HCT116 (cell line): ENCODE data around the gene GUCY2D. TPM values are rescaled to one million over a fixed set of nuclear protein-coding genes. Genes with fewer than 3 reads are reported as not detected.

Experiments
- ATAC-seq: fragments of 200-7000 bp; cut with Tn5 transposase; 2 replicates; pipeline ENCODE4 v1.9.1; 2020; ENCODE audit warnings: mild to moderate bottlenecking, moderate library complexity
- BruUV-seq: library from RNA; stranded (reverse); fragments of 400-500 nt; replicated peaks from 2 replicates; lab custom pipeline; 2021; lab: Mats Ljungman, UMichigan
- CTCF ChIA-PET: fragments of 300-600 bp; sonication (Branson Sonifier 250); formaldehyde crosslinking; loops from one replicate; lab custom pipeline; 2021; ENCODE audit warnings: antibody characterized with exemption; lab: Charles Lee
- POLR2A ChIA-PET: fragments of 300-600, 350-600 bp; sonication (Branson Sonifier 250); formaldehyde crosslinking; loops from one replicate; lab custom pipeline; 2021; ENCODE audit warnings: antibody characterized with exemption; lab: Charles Lee
- RAD21 ChIA-PET, 2 experiments: fragments of 300-600 bp; sonication (Branson Sonifier 250); formaldehyde crosslinking; loops; one replicate each; lab custom pipeline; 2023; ENCODE audit warnings: low total read pairs in 2 of 2; ENCODE audit not compliant: uncharacterized antibody in 2 of 2, unreplicated experiment in 2 of 2, low non-redundant PET in 1 of 2; lab: Charles Lee
- DNase-seq: peaks from one replicate; pipeline ENCODE4 v3.0.0-alpha.2; 2010; ENCODE audit warnings: low read depth, low spot score
- H2AFZ ChIP-seq: fragments of 200-600 bp; shearing (Covaris generic), sonication (generic); 2 replicates; pipeline ENCODE4 v1.6.1; 2017; ENCODE audit warnings: low read depth, mixed run types, mixed read lengths, antibody characterized with exemption, low read length; ENCODE audit not compliant: poor library complexity, severe bottlenecking
- H3K27ac ChIP-seq: 2 replicates; pipeline ENCODE4 v1.5.1; 2012; ENCODE audit warnings: low read depth, low read length
- H3K27me3 ChIP-seq: fragments of 200-600 bp; sonication (generic); 2 replicates; pipeline ENCODE4 v1.6.1; 2016; ENCODE audit warnings: mixed run types, low read length, mixed read lengths; ENCODE audit not compliant: insufficient read depth
- H3K36me3 ChIP-seq, 2 experiments: fragments of 200-500 bp in 1 of 2; fragments of 200-600 bp in 1 of 2; sonication (Bioruptor generic) in 1 of 2; sonication (generic) in 1 of 2; 2 replicates each; pipeline versions ENCODE4 v1.5.1 to v1.6.1; 2014 to 2016; ENCODE audit warnings: low read length in 2 of 2, inconsistent platforms in 1 of 2, mixed read lengths in 1 of 2, mixed run types in 1 of 2; ENCODE audit not compliant: insufficient read depth in 2 of 2, control insufficient read depth in 1 of 2
- H3K4me1 ChIP-seq, 2 experiments: fragments of 200-600 bp in 1 of 2; sonication (generic) in 1 of 2; 2 replicates each; pipeline versions ENCODE4 v1.5.1 to v1.6.1; 2012 to 2017; ENCODE audit warnings: low read length in 2 of 2, inconsistent platforms in 1 of 2, mild to moderate bottlenecking in 1 of 2, mixed read lengths in 1 of 2, mixed run types in 1 of 2, moderate library complexity in 1 of 2; ENCODE audit not compliant: insufficient read depth in 2 of 2, control insufficient read depth in 1 of 2
- H3K4me2 ChIP-seq: fragments of 200-600 bp; sonication (generic); 2 replicates; pipeline ENCODE4 v1.6.1; 2017; ENCODE audit warnings: mixed run types, low read length, mixed read lengths
- H3K4me3 ChIP-seq, 2 experiments: fragments of 200-600 bp in 1 of 2; sonication (generic) in 1 of 2; replicated peaks in 1 of 2; 2 replicates each; pipeline ENCODE4 v1.5.1; 2011 to 2016; ENCODE audit warnings: low read length in 2 of 2, control low read depth in 1 of 2, low read depth in 1 of 2, mild to moderate bottlenecking in 1 of 2, mixed read lengths in 1 of 2, mixed run types in 1 of 2
- H3K79me2 ChIP-seq: fragments of 200-600 bp; sonication (generic); 2 replicates; pipeline ENCODE4 v1.6.1; 2017; ENCODE audit warnings: mild to moderate bottlenecking, mixed run types, low read length, moderate library complexity, mixed read lengths; ENCODE audit not compliant: insufficient read depth
- H3K9ac ChIP-seq: fragments of 200-600 bp; sonication (generic); 2 replicates; pipeline ENCODE4 v1.6.1; 2016; ENCODE audit warnings: low read length, mixed read lengths
- H3K9me2 ChIP-seq: fragments of 200-600 bp; sonication (generic), shearing (Covaris generic); 2 replicates; pipeline ENCODE4 v1.6.1; 2017; ENCODE audit warnings: mixed run types, mild to moderate bottlenecking, moderate library complexity; ENCODE audit not compliant: insufficient read depth
- H3K9me3 ChIP-seq, 2 experiments: fragments of 200-500 bp in 1 of 2; fragments of 200-600 bp in 1 of 2; sonication (Bioruptor generic) in 1 of 2; sonication (generic) in 1 of 2; 2 replicates each; pipeline ENCODE4 v1.6.1; 2014 to 2017; ENCODE audit warnings: low read length in 2 of 2, mixed read lengths in 2 of 2, inconsistent platforms in 1 of 2, low read depth in 1 of 2, mild to moderate bottlenecking in 1 of 2, mixed run types in 1 of 2, moderate library complexity in 1 of 2; ENCODE audit not compliant: control insufficient read depth in 1 of 2, insufficient read depth in 1 of 2
- H4K20me1 ChIP-seq: fragments of 200-600 bp; sonication (generic), shearing (Covaris generic); 2 replicates; pipeline ENCODE4 v1.6.1; 2017; ENCODE audit warnings: mixed run types, mild to moderate bottlenecking, moderate library complexity; ENCODE audit not compliant: insufficient read depth
- ATF3 ChIP-seq: IDR thresholded peaks from 2 replicates; pipeline ENCODE4 v1.6.1; 2012
- CBX3 ChIP-seq: IDR thresholded peaks from 2 replicates; pipeline ENCODE4 v1.6.1; 2012; ENCODE audit warnings: low read depth
- CTCF ChIP-seq, 3 experiments: fragments of 200-600 bp in 1 of 3; sonication (generic) in 1 of 3; IDR thresholded peaks in 2 of 3; conservative IDR thresholded peaks in 1 of 3; 2 replicates each; pipeline ENCODE4 v1.5.1; 2012 to 2017; ENCODE audit warnings: low read depth in 2 of 3, low read length in 2 of 3, antibody characterized with exemption in 1 of 3, borderline replicate concordance in 1 of 3, control low read depth in 1 of 3, mild to moderate bottlenecking in 1 of 3, mixed read lengths in 1 of 3, mixed run types in 1 of 3, moderate library complexity in 1 of 3; ENCODE audit not compliant: insufficient read depth in 1 of 3
- EGR1 ChIP-seq: IDR thresholded peaks from 2 replicates; pipeline ENCODE4 v1.6.1; 2012; ENCODE audit warnings: low read depth
- ELF1 ChIP-seq: IDR thresholded peaks from 2 replicates; pipeline ENCODE4 v1.6.1; 2012; ENCODE audit warnings: low read depth, borderline replicate concordance
- EZH2phosphoT487 ChIP-seq: fragments of 200-600 bp; IDR thresholded peaks from 2 replicates; pipeline ENCODE4 v1.6.1; 2018; ENCODE audit warnings: antibody characterized with exemption, borderline replicate concordance
- FOSL1 ChIP-seq: IDR thresholded peaks from 2 replicates; pipeline ENCODE4 v1.6.1; 2012; ENCODE audit warnings: low read depth
- JUND ChIP-seq: IDR thresholded peaks from 2 replicates; pipeline ENCODE4 v1.6.1; 2012
- MAX ChIP-seq: IDR thresholded peaks from 2 replicates; pipeline ENCODE4 v1.6.1; 2012
- POLR2A ChIP-seq: IDR thresholded peaks from 2 replicates; pipeline ENCODE4 v1.7.0; 2011; ENCODE audit warnings: borderline replicate concordance; ENCODE audit not compliant: insufficient read depth, insufficient read length; ENCODE audit errors: extremely low read depth
- POLR2AphosphoS5 ChIP-seq: IDR thresholded peaks from 2 replicates; pipeline ENCODE4 v1.6.1; 2011; ENCODE audit warnings: mild to moderate bottlenecking, low read depth, low read length, moderate library complexity
- RAD21 ChIP-seq: IDR thresholded peaks from 2 replicates; pipeline ENCODE4 v1.6.1; 2012; ENCODE audit warnings: low read depth, mild to moderate bottlenecking
- REST ChIP-seq: IDR thresholded peaks from 2 replicates; pipeline ENCODE4 v1.6.1; 2012; ENCODE audit warnings: low read depth
- SRF ChIP-seq: IDR thresholded peaks from 2 replicates; pipeline ENCODE4 v1.6.1; 2012; ENCODE audit warnings: low read depth
- TCF7L2 ChIP-seq: IDR thresholded peaks from 2 replicates; pipeline ENCODE4 v1.7.0; 2011; ENCODE audit warnings: borderline replicate concordance, inconsistent platforms; ENCODE audit not compliant: insufficient read depth, insufficient read length; ENCODE audit errors: extremely low read depth
- ZBTB33 ChIP-seq: IDR thresholded peaks from 2 replicates; pipeline ENCODE4 v1.6.1; 2011; ENCODE audit warnings: mild to moderate bottlenecking, low read length, moderate library complexity; ENCODE audit not compliant: insufficient replicate concordance; ENCODE audit errors: extremely low read depth
- ZFX ChIP-seq: fragments of 450-650 bp; IDR thresholded peaks from 2 replicates; pipeline ENCODE4 v1.6.1; 2017
- ZNF274 ChIP-seq: fragments of 200-500 bp; sonication (Bioruptor generic); IDR thresholded peaks from 2 replicates; pipeline ENCODE4 v1.6.1; 2014; ENCODE audit warnings: mild to moderate bottlenecking, low read depth, low read length, inconsistent platforms
- intact Hi-C: fragments of 100-400 bp; cut with micrococcal nuclease; formaldehyde crosslinking; loops from 2 replicates; pipeline ENCODE4 v1.10.0; 2022
- total RNA-seq: library from RNA; stranded (reverse); gene quantifications from one replicate; pipeline ENCODE4 v1.2.1, GENCODE V29; 2021; ENCODE audit not compliant: unreplicated experiment

Gene GUCY2D
- total RNA-seq, 1 experiment from 2014 or later = 1.4 TPM

- TF ChIP-seq REST (no peak), EGR1 (no peak), ELF1 (no peak), POLR2AphosphoS5 (no peak)
These were observed 8.3 kb upstream of the GUCY2D start (continued) for GRCh38 chr17:7993972-7994589.

GRCh38 chr17:7995724-7996123 is 6.7 kb upstream of the GUCY2D start:
- Histone ChIP-seq H4K20me1 (no peaks in the 10 kb centered on the region), H2AFZ (peak overlapping the region; percentile 17), H3K27ac (no peak overlapping the region), H3K9ac (no peak overlapping the region), H3K9me2 (no peaks in the 10 kb centered on the region), H3K4me3 (no peak overlapping the region), H3K79me2 (no peaks in the 10 kb centered on the region), H3K4me2 (no peak overlapping the region), H3K4me1 (peaks cover 13 to 23% of the 10 kb centered on the region in 2 experiments), H3K9me3 (no peaks in the 10 kb centered on the region), H3K36me3 (no peaks in the 10 kb centered on the region), H3K27me3 (no peaks in the 10 kb centered on the region)
- DNase-seq (no peak), ATAC-seq (no peak)
- RAD21 ChIA-PET = no interaction called here
- BruUV-seq = no TSS peak
- POLR2A ChIA-PET = no interaction called here
- CTCF ChIA-PET = interaction anchor here (1.2 kb wide), 1 partner anchor 46 kb away, joined by 3 read pairs; no protein-coding TSS in a partner anchor
- intact Hi-C loops = no loop called here
- TF ChIP-seq ZFX = no peak
- TF ChIP-seq FOSL1 = no peak
- no peak for TF ChIP-seq EZH2phosphoT487
- no peak for TF ChIP-seq CTCF (IDR thresholded peaks at IDR 0.05 in 2 of 3, conservative IDR thresholded peaks at IDR 0.05 in 1 of 3; ENCODE audit: borderline replicate concordance in 1 of 3, insufficient read depth in 1 of 3, low read depth in 2 of 3, low read length in 2 of 3)
- no peak for TF ChIP-seq RAD21
- TF ChIP-seq TCF7L2 = no peak
- TF ChIP-seq ATF3 = no peak
- no peak for TF ChIP-seq POLR2AphosphoS5
- TF ChIP-seq POLR2A = no peak
- TF ChIP-seq CBX3 = no peak
- TF ChIP-seq ZBTB33 = no peak
- no peak for TF ChIP-seq SRF
- no peak for TF ChIP-seq JUND
- no peak for TF ChIP-seq ELF1
- no peak for TF ChIP-seq ZNF274
- TF ChIP-seq MAX = no peak
